GM12801 (cell line): Measurements from ENCODE around the gene HERC2.

Experiments
- TF ChIP-seq, protein P1 (sequence below): IDR thresholded peaks from one replicate; pipeline ENCODE4 v1.5.1; 2011; ENCODE audit warnings: control low read depth; ENCODE audit not compliant: insufficient read length; ENCODE audit errors: extremely low read depth

HERC2 gene

DNA sequence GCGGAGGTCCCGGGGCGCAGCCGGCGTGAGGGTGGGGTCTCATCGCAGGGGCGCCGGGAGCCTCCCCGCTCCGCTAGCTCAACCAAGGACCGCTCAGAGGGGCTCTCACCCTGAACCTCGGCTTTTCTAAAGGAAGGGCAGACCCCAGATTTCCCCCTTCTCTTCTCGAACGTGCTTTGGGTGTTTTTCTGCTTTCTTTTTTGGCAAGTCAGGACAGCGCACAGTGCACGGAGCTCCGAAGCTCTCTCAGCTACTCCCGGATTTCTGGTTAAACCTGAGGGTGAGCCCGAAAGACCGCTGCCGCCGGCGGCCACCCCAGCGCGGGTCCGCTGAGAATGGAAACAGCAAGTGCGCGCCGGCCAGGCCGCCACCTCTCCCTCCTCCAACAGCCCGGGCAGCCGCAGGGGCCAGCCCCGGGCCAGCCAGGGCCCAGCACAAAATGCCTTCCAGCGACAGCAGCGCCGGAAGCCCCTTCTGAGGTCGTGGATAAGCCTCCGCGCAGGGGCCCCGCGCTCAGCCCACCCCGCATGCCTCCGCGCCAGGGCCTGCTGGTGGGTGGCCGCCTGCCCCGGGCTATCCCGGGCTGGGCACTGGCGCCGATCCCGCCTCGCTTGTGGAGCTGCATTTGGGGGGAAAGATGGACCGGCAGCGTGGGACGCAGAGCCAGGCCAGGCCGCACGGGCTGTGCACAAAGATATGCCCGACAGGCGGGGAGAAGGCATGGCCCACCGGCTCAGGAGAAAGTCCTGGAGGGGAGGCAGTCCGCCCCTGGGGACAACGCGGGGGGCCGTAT lies 214.7 kb downstream of the HERC2 start:
- TF ChIP-seq, protein P1, sequence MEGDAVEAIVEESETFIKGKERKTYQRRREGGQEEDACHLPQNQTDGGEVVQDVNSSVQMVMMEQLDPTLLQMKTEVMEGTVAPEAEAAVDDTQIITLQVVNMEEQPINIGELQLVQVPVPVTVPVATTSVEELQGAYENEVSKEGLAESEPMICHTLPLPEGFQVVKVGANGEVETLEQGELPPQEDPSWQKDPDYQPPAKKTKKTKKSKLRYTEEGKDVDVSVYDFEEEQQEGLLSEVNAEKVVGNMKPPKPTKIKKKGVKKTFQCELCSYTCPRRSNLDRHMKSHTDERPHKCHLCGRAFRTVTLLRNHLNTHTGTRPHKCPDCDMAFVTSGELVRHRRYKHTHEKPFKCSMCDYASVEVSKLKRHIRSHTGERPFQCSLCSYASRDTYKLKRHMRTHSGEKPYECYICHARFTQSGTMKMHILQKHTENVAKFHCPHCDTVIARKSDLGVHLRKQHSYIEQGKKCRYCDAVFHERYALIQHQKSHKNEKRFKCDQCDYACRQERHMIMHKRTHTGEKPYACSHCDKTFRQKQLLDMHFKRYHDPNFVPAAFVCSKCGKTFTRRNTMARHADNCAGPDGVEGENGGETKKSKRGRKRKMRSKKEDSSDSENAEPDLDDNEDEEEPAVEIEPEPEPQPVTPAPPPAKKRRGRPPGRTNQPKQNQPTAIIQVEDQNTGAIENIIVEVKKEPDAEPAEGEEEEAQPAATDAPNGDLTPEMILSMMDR = no peak

DNA sequence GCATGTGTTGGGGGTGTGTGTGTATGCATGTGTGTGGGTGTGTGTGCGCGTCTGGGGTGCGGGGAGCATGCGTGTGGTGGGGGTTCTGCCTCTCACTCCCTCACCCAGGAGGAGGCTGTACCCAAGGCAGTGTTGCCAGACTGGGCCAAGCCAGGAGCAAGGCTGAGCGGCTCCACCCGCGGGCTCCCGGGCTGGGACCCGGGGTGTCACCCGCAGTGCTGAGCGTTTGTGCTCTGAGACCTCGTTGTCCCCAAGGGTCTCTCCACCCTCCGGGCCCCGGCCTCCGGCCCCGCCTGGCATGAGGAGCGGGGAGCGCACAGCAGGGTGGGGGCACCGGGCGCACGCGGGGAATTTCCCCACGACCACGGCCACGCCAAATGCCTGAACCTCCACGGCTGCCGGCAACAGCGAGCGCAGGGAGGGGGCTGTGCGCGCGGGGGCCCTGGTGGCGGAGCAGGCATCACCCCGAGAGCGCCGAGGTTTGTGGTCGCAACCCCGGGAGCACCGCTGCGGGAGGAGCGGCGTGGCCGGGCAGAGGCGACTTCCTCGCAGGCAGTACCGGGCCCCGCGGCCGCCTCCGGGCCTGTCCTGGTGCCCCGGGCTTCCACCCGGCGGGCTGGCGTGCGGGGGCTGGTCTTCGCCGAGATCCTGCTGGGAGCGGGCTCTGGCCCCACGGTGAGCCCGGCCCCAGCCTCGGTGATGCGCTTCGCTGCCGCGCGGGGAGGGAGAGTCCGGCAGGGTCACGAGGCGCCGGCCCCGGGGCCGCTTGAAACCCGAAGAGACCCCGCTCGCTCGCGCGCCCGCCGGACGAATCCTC lies 215.5 kb downstream of the HERC2 start:
- TF ChIP-seq, protein P1 = no peak

DNA sequence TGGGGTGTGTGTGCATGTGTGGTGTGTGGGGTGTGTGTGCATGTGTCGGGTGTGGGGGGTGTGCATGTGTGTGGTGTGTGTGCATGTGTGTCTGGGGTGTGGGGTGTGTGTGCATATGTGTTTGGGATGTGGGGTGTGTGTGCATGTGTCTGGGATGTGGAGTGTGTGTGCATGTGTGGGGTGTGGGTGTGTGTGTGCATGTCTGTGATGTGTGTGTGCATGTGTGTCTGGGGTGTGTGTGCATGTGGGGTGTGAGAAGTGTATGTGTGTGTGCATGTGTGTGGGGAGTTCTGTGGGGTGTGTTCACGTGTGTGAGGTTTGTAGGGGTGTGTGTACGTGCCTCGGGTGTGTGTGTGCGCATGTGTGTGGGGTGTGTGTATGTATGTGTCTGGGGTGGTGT lies 216.2 kb downstream of the HERC2 start:
- TF ChIP-seq, protein P1 = no peak

DNA sequence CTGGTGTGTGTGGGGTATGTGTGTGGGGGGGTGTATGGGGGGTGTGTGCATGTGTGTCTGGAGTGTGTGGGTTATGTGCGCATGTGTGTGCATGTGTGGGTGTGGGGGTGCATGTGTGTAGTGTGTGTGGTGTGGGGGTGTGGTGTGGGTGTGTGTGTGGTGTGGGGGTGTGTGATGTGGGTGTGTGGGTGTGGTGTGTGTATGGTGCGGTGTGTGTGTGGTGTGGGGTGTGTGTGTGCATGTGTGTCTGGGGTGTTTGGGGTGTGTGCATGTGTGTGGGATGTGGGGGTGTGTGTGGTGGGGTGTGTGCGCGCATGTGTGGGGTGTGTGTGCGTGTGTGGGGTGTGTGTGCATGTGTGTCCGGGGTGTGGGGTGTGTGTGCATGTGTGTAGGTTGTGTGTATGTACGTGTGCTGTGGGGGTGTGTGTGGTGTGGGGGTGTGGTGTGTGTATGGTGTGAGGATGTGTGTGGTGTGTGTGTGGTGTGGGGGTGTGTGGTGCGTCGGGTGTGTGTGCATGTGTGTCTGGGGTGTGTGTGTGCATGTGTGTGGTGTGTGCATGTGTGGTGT lies 216.7 kb downstream of the HERC2 start:
- TF ChIP-seq, protein P1 = no peak

DNA sequence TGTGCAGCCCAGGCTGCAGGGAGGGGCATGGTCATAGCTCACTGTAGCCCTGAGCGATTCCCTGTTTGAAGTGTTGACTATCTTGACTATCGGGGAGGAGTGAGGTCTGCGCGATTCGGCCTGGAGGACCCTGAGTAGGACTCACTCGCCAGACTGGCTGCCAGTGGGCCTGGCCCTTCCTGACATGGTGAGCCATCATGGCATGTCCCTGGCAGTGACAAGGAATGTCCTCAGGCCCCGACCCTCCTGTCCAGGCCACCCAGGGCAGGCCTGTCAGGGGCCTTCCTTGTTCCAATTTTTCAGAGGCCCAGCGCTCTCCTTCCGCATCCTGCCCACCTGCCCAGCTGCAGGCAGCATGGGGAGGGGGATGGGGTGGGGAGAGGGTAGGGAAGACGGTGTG lies 217.7 kb downstream of the HERC2 start:
- TF ChIP-seq, protein P1 = no peak

DNA sequence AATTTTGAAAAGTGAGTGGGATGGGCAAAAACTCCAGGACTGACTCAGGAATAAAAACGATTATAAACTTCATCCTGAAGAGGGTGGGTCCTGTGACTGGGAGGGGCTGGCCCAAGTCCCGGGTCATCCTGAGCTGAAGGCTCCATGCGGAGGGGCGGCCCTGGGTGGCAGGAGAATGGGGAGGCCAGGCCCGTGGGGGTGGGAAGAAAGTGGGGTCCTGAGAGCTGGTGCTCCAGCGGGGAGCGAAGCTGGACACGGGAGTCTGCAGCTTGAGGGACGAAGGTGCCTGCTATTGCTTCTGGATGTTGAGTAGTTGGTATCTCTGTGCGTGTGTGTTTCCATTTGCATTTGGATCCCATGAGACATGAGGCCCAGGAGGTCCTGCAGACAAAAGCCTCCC lies 218.1 kb downstream of the HERC2 start:
- TF ChIP-seq, protein P1 = no peak

DNA sequence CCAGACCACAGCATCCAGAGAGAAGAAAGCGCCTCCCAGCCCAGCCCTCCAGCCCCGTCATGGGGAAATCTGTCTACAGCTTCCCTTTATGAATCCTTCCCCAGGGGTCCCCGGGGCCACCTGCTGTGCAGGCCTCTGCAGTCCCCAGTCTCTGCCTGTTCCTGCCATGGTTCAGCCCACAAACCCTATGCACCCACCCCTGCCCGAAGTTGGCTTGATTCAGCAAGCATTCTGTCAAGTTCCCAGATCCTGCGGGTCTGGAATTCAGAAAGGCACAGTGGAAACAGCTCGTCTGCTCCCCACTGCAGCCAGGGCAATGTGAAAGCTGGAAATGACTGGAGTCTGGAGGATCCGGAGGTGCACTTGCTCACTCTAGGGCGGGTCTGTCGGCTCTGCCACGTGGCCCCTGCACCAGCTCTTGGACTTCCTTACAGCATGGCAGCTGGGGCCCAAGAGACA lies 220.0 kb downstream of the HERC2 start:
- TF ChIP-seq, protein P1 = no peak
